ENCODE data around the gene BLMH. TPM values are rescaled to one million over a fixed set of nuclear protein-coding genes. Genes with fewer than 3 reads are reported as not detected.

Gene BLMH
- total and polyA plus RNA-seq, 4 donors: 45.3 to 63.7 (median 57.8) TPM

GRCh38 chr17:30292286-30292858 lies 628 bp upstream of the BLMH start:
- Histone ChIP-seq H3K36me3 (ENCODE audit: control insufficient read depth, insufficient read depth, low read length) (peaks cover 6% of the 10 kb centered on the region), H3K27ac (ENCODE audit: low read depth, low read length) (peak overlapping the region; percentile 72), H3K4me1 (ENCODE audit: control insufficient read depth, insufficient read depth, low read length) (no peaks in the 10 kb centered on the region), H3K4me3 (ENCODE audit: low read depth, low read length) (peak overlapping the region; percentile 75), H3K9me3 (ENCODE audit: control insufficient read depth, insufficient read depth, low read length) (no peaks in the 10 kb centered on the region), H3K27me3 (ENCODE audit: control insufficient read depth, insufficient read depth, low read length) (no peaks in the 10 kb centered on the region)
- WGBS (ENCODE audit: insufficient coverage): 21% methylated on average over 16 of the region's 17 CpGs
- DNase-seq (ENCODE audit: low read depth in 4 of 6, low spot score in 6 of 6): peak in 2 of 6 donors; percentile 28 to 58

DNA sequence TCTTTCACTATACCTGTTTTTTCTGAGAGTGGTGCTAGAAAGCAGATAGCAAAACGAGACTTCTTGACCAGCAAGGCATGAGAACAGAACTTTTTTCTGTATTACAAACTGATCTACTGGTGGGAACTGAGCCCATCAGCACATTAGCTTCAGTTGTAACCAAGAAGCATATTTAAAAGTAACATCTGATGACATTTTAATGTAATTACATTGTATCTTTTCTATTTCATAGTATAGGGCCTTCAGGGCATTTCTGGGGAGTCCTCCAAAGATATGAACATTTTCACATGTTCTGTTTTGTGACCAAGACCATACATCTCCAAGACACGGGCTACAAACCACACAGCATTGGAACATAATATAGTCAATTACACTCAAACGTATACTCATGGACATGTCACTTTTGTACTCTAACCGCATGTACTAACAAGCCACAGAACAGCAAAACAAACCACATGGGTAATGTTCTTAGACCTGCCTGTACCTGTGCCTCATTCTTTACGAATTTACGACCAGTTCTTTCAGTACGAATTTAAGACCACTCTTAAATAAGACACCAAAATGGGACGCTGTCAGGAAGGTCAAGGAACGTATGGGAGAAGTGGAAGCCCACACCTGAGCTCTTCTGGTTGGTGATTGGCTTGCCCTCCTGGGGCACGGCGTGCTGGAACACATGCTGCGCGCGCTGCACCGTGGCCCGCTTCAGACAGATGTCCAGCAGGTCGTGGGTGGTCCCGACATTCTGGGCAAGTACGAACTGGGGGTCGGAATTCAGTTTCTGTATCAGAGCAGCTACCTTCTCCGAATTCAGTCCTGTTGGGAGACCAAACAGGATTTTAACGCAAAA lies 825 bp downstream of the BLMH start:
- Histone ChIP-seq H3K9me3 (ENCODE audit: control insufficient read depth, insufficient read depth, low read length) (no peaks in the 10 kb centered on the region), H3K27ac (ENCODE audit: low read depth, low read length) (no peak overlapping the region), H3K27me3 (ENCODE audit: control insufficient read depth, insufficient read depth, low read length) (no peaks in the 10 kb centered on the region), H3K4me1 (ENCODE audit: control insufficient read depth, insufficient read depth, low read length) (no peaks in the 10 kb centered on the region), H3K4me3 (ENCODE audit: low read depth, low read length) (peak overlapping the region; percentile 75), H3K36me3 (ENCODE audit: control insufficient read depth, insufficient read depth, low read length) (peaks cover 11% of the 10 kb centered on the region)
- DNase-seq (ENCODE audit: low read depth in 4 of 6, low spot score in 6 of 6): peak in 2 of 6 donors; percentile 47 to 56
- whole genome bisulfite sequencing (ENCODE audit: insufficient coverage): 5% methylated on average over 18 of the region's 22 CpGs

DNA sequence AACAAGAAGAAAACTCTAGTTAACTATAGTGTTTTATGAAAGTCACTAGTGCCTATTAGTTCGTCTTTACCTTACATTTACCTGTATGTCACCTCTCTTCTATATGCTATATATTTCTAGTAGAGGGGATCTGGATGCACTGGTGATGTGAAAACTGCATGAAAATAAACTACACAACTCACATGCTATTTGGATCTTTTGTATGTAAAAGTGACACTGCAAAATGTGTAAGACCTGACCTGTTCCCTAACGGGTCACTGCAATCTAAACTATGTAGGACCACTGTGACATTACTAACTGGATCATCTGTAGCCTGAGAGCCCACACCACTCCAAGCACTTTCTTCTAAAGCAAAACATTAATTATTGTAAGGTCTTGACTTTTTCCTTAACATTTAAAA lies 1.7 kb downstream of the BLMH start:
- no peak overlapping the region for H3K4me3 ChIP-seq (ENCODE audit: low read depth, low read length)
- no peaks in the 10 kb centered on the region for H3K4me1 ChIP-seq (ENCODE audit: control insufficient read depth, insufficient read depth, low read length)
- H3K27ac ChIP-seq (ENCODE audit: low read depth, low read length): no peak overlapping the region
- no peak for DNase-seq (ENCODE audit: low read depth in 4 of 6, low spot score in 6 of 6)
- no CpG with 5 or more reads among the region's 2 CpGs for WGBS (ENCODE audit: insufficient coverage)
- no peaks in the 10 kb centered on the region for H3K27me3 ChIP-seq (ENCODE audit: control insufficient read depth, insufficient read depth, low read length)
- H3K9me3 ChIP-seq (ENCODE audit: control insufficient read depth, insufficient read depth, low read length): no peaks in the 10 kb centered on the region
- H3K36me3 ChIP-seq (ENCODE audit: control insufficient read depth, insufficient read depth, low read length): peaks cover 11% of the 10 kb centered on the region

GRCh38 chr17:30279156-30279555 lies 12.6 kb downstream of the BLMH start:
- DNase-seq (ENCODE audit: low read depth in 4 of 6, low spot score in 6 of 6): no peak
- Histone ChIP-seq H3K4me3 (ENCODE audit: low read depth, low read length) (no peak overlapping the region), H3K4me1 (ENCODE audit: control insufficient read depth, insufficient read depth, low read length) (no peaks in the 10 kb centered on the region), H3K27ac (ENCODE audit: low read depth, low read length) (no peak overlapping the region), H3K36me3 (ENCODE audit: control insufficient read depth, insufficient read depth, low read length) (peaks cover 29% of the 10 kb centered on the region), H3K9me3 (ENCODE audit: control insufficient read depth, insufficient read depth, low read length) (no peaks in the 10 kb centered on the region), H3K27me3 (ENCODE audit: control insufficient read depth, insufficient read depth, low read length) (no peaks in the 10 kb centered on the region)

GRCh38 chr17:30278032-30278431 lies 13.7 kb downstream of the BLMH start:
- Histone ChIP-seq H3K36me3 (ENCODE audit: control insufficient read depth, insufficient read depth, low read length) (peaks cover 36% of the 10 kb centered on the region), H3K4me3 (ENCODE audit: low read depth, low read length) (no peak overlapping the region), H3K4me1 (ENCODE audit: control insufficient read depth, insufficient read depth, low read length) (no peaks in the 10 kb centered on the region), H3K27ac (ENCODE audit: low read depth, low read length) (no peak overlapping the region), H3K9me3 (ENCODE audit: control insufficient read depth, insufficient read depth, low read length) (no peaks in the 10 kb centered on the region), H3K27me3 (ENCODE audit: control insufficient read depth, insufficient read depth, low read length) (no peaks in the 10 kb centered on the region)
- DNase-seq (ENCODE audit: low read depth in 4 of 6, low spot score in 6 of 6): peak in 4 of 6 donors; percentile 20 to 83 (median 48)

- Histone ChIP-seq H3K36me3 (ENCODE audit: control insufficient read depth, insufficient read depth, low read length) (peaks cover 33% of the 10 kb centered on the region), H3K4me1 (ENCODE audit: control insufficient read depth, insufficient read depth, low read length) (no peaks in the 10 kb centered on the region), H3K9me3 (ENCODE audit: control insufficient read depth, insufficient read depth, low read length) (no peaks in the 10 kb centered on the region), H3K27me3 (ENCODE audit: control insufficient read depth, insufficient read depth, low read length) (no peaks in the 10 kb centered on the region), H3K27ac (ENCODE audit: low read depth, low read length) (no peak overlapping the region), H3K4me3 (ENCODE audit: low read depth, low read length) (no peak overlapping the region)
- DNase-seq (ENCODE audit: low read depth in 4 of 6, low spot score in 6 of 6): no peak
- WGBS (ENCODE audit: insufficient coverage): no CpG with 5 or more reads among the region's 2 CpGs
These were observed 15.8 kb downstream of the BLMH start for GRCh38 chr17:30275911-30276310.

DNA sequence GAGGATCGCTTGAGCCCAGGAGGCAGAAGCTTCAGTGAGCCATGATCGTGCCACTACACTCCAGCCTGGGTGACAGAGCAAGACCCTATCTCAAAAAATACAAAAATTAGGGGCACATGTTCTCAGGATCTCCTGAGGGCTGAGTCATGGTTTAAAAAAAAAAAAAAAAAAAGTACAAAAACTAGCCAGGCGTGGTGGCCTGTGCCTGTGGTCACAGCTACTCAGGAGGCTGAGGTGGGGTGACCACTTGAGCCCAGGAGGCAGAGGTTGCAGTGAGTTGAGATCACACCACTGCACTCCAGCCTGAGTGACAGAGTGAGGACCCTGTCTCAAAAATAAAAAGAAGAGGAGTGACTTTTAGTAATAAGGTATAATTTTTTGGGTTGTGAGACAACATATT lies 16.9 kb downstream of the BLMH start:
- no peaks in the 10 kb centered on the region for H3K9me3 ChIP-seq (ENCODE audit: control insufficient read depth, insufficient read depth, low read length)
- DNase-seq (ENCODE audit: low read depth in 4 of 6, low spot score in 6 of 6): no peak
- H3K27me3 ChIP-seq (ENCODE audit: control insufficient read depth, insufficient read depth, low read length): no peaks in the 10 kb centered on the region
- no peak overlapping the region for H3K4me3 ChIP-seq (ENCODE audit: low read depth, low read length)
- H3K4me1 ChIP-seq (ENCODE audit: control insufficient read depth, insufficient read depth, low read length): no peaks in the 10 kb centered on the region
- H3K36me3 ChIP-seq (ENCODE audit: control insufficient read depth, insufficient read depth, low read length): peaks cover 32% of the 10 kb centered on the region
- WGBS (ENCODE audit: insufficient coverage): no CpG with 5 or more reads among the region's 3 CpGs
- no peak overlapping the region for H3K27ac ChIP-seq (ENCODE audit: low read depth, low read length)

DNA sequence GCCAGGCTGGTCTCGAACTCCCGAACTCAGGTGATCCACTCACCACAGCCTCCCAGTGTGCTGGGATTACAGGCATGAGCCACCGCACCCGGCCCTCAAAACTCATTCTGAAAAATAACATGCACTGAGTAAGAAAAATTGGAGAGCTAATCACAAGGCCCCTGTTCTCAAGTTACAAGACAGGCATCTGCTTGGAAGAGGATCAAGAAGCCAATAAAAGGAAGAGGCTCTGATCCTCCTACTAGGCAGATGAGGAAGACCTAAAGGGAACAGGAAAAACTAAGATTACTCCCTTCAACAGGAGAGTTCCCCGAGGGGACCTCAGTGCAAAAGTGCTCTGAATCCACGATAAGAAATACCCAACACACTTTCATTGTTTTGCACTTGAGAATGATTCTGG lies 18.4 kb downstream of the BLMH start:
- 90% methylated on average over 2 of the region's 6 CpGs for WGBS (ENCODE audit: insufficient coverage)
- no peaks in the 10 kb centered on the region for H3K27me3 ChIP-seq (ENCODE audit: control insufficient read depth, insufficient read depth, low read length)
- no peak for DNase-seq (ENCODE audit: low read depth in 4 of 6, low spot score in 6 of 6)
- no peak overlapping the region for H3K27ac ChIP-seq (ENCODE audit: low read depth, low read length)
- H3K36me3 ChIP-seq (ENCODE audit: control insufficient read depth, insufficient read depth, low read length): peaks cover 28% of the 10 kb centered on the region
- no peak overlapping the region for H3K4me3 ChIP-seq (ENCODE audit: low read depth, low read length)
- no peaks in the 10 kb centered on the region for H3K4me1 ChIP-seq (ENCODE audit: control insufficient read depth, insufficient read depth, low read length)
- no peaks in the 10 kb centered on the region for H3K9me3 ChIP-seq (ENCODE audit: control insufficient read depth, insufficient read depth, low read length)

GRCh38 chr17:30271102-30271501 lies 20.6 kb downstream of the BLMH start:
- Histone ChIP-seq H3K9me3 (ENCODE audit: control insufficient read depth, insufficient read depth, low read length) (no peaks in the 10 kb centered on the region), H3K4me1 (ENCODE audit: control insufficient read depth, insufficient read depth, low read length) (no peaks in the 10 kb centered on the region), H3K27me3 (ENCODE audit: control insufficient read depth, insufficient read depth, low read length) (no peaks in the 10 kb centered on the region), H3K4me3 (ENCODE audit: low read depth, low read length) (no peak overlapping the region), H3K36me3 (ENCODE audit: control insufficient read depth, insufficient read depth, low read length) (peaks cover 34% of the 10 kb centered on the region), H3K27ac (ENCODE audit: low read depth, low read length) (no peak overlapping the region)
- WGBS (ENCODE audit: insufficient coverage): no CpG with 5 or more reads among the region's 6 CpGs
- peak in 1 of 6 donors; percentile 15 for DNase-seq (ENCODE audit: low read depth in 4 of 6, low spot score in 6 of 6)

DNA sequence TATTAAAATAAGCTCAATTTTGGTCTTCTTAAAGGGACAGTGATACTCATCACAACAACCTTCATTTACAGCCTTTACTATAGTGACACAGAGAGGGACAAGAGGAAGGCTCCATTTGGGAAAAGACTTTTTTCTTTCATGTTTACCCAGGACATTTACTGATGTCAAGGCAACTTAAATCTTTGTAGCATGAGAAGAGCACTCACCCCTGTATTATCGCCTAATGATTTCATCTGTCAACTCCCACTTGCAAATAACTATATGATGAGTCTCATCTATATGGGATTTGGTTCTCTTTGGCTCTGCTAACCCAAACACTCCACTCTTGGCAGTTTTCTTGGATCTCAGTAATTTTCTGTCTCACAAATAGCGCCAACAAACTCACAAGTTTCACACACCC lies 24.1 kb downstream of the BLMH start:
- WGBS (ENCODE audit: insufficient coverage): no CpG with 5 or more reads among the region's 2 CpGs
- Histone ChIP-seq H3K4me1 (ENCODE audit: control insufficient read depth, insufficient read depth, low read length) (no peaks in the 10 kb centered on the region), H3K4me3 (ENCODE audit: low read depth, low read length) (no peak overlapping the region), H3K36me3 (ENCODE audit: control insufficient read depth, insufficient read depth, low read length) (peaks cover 25% of the 10 kb centered on the region), H3K27ac (ENCODE audit: low read depth, low read length) (no peak overlapping the region), H3K9me3 (ENCODE audit: control insufficient read depth, insufficient read depth, low read length) (no peaks in the 10 kb centered on the region), H3K27me3 (ENCODE audit: control insufficient read depth, insufficient read depth, low read length) (no peaks in the 10 kb centered on the region)
- no peak for DNase-seq (ENCODE audit: low read depth in 4 of 6, low spot score in 6 of 6)
